CD8-positive, alpha-beta memory T cell (primary cell): ENCODE results near the gene RYR2. TPM values are rescaled to one million over a fixed set of nuclear protein-coding genes. Genes with fewer than 3 reads are reported as not detected.

Experiments
- CTCF ChIA-PET: fragments of 350-600 bp; sonication (Branson Sonifier 250); formaldehyde crosslinking; loops from one replicate; lab custom pipeline; 2021; ENCODE audit warnings: antibody characterized with exemption; lab: Charles Lee
- POLR2A ChIA-PET: fragments of 350-600 bp; sonication (Branson Sonifier 250); formaldehyde crosslinking; loops from one replicate; lab custom pipeline; 2021; ENCODE audit warnings: antibody characterized with exemption; lab: Charles Lee
- DNase-seq, 5 donors: peaks; one replicate each; pipeline versions ENCODE4 v3.0.0 to v3.0.0-alpha.2; 2020 to 2022; ENCODE audit warnings: mixed read lengths in 1 of 5
- H3K27ac ChIP-seq: one replicate; pipeline ENCODE4 v1.7.0; 2013; ENCODE audit warnings: low read depth, mild to moderate bottlenecking, low read length, moderate library complexity
- H3K27me3 ChIP-seq: 2 replicates; pipeline ENCODE4 v1.7.0; 2013; ENCODE audit warnings: low read length, mild to moderate bottlenecking; ENCODE audit not compliant: insufficient read depth, poor library complexity, severe bottlenecking
- H3K36me3 ChIP-seq: 2 replicates; pipeline ENCODE4 v1.7.0; 2013; ENCODE audit warnings: mild to moderate bottlenecking, low read length, moderate library complexity; ENCODE audit not compliant: insufficient read depth
- H3K4me1 ChIP-seq: 2 replicates; pipeline ENCODE4 v1.7.0; 2013; ENCODE audit warnings: mild to moderate bottlenecking, low read length, moderate library complexity; ENCODE audit not compliant: insufficient read depth
- H3K4me3 ChIP-seq: 2 replicates; pipeline ENCODE4 v1.7.0; 2013; ENCODE audit warnings: mild to moderate bottlenecking, low read length
- H3K9me3 ChIP-seq: 2 replicates; pipeline ENCODE4 v1.7.0; 2013; ENCODE audit warnings: mild to moderate bottlenecking, low read length
- H3K27ac Mint-ChIP-seq, 8 donors: one replicate each; pipeline ENCODE4 v1.8.0; 2020 to 2021; ENCODE audit warnings: mixed read lengths in 8 of 8, mild to moderate bottlenecking in 6 of 8, inconsistent platforms in 3 of 8, moderate library complexity in 3 of 8
- H3K27me3 Mint-ChIP-seq, 2 donors: one replicate each; pipeline ENCODE4 v1.8.0; 2020 to 2021; ENCODE audit warnings: mixed read lengths in 2 of 2, mild to moderate bottlenecking in 1 of 2, moderate library complexity in 1 of 2
- H3K36me3 Mint-ChIP-seq, 3 donors: one replicate each; pipeline ENCODE4 v1.8.0; 2020 to 2021; ENCODE audit warnings: mixed read lengths in 3 of 3, inconsistent platforms in 1 of 3, mild to moderate bottlenecking in 1 of 3
- H3K4me1 Mint-ChIP-seq, 3 donors: one replicate each; pipeline ENCODE4 v1.8.0; 2020 to 2021; ENCODE audit warnings: mixed read lengths in 3 of 3, inconsistent platforms in 1 of 3, mild to moderate bottlenecking in 1 of 3
- H3K4me3 Mint-ChIP-seq, 7 donors: one replicate each; pipeline ENCODE4 v1.8.0; 2020 to 2021; ENCODE audit warnings: mixed read lengths in 7 of 7, mild to moderate bottlenecking in 6 of 7, moderate library complexity in 4 of 7, inconsistent platforms in 2 of 7
- H3K9me3 Mint-ChIP-seq, 5 donors: one replicate each; pipeline ENCODE4 v1.8.0; 2020 to 2022; ENCODE audit warnings: mixed read lengths in 5 of 5, mild to moderate bottlenecking in 3 of 5, moderate library complexity in 2 of 5, inconsistent platforms in 1 of 5
- polyA plus RNA-seq: library from polyadenylated mRNA; unstranded; fragments of 300-500 nt; fragmentation: Illumina TruSeq; gene quantifications from one replicate; pipeline ENCODE4 v1.2.3, GENCODE V29; 2021
- total RNA-seq, 2 experiments: library from RNA; stranded (reverse); gene quantifications; one replicate each; pipeline ENCODE4 v1.2.3, GENCODE V29; 2021

Gene RYR2
- total and polyA plus RNA-seq, 3 experiments from 2014 or later = 0.06 to 0.13 (median 0.11) TPM

GRCh38 chr1:237685551-237685950 lies 643.6 kb downstream of the RYR2 start:
- Histone ChIP-seq H3K9me3 (no peaks in the 10 kb centered on the region), H3K4me1 (no peaks in the 10 kb centered on the region), H3K4me3 (no peak overlapping the region), H3K36me3 (no peaks in the 10 kb centered on the region), H3K27ac (no peak overlapping the region), H3K27me3 (no peaks in the 10 kb centered on the region)
- DNase-seq = no peak
- H3K4me1 Mint-ChIP-seq = no peaks in the 10 kb centered on the region
- peaks cover 0 to 4% (median 0%) of the 10 kb centered on the region in 5 donors for H3K9me3 Mint-ChIP-seq
- POLR2A ChIA-PET = no interaction called here
- H3K27ac Mint-ChIP-seq = no peak overlapping the region
- H3K27me3 Mint-ChIP-seq = no peaks in the 10 kb centered on the region
- CTCF ChIA-PET = no interaction called here
- no peaks in the 10 kb centered on the region for H3K36me3 Mint-ChIP-seq
- H3K4me3 Mint-ChIP-seq = no peak overlapping the region

GRCh38 chr1:237687804-237688203 lies 645.8 kb downstream of the RYR2 start:
- CTCF ChIA-PET = no interaction called here
- POLR2A ChIA-PET = no interaction called here

GRCh38 chr1:237690656-237691055 lies 648.7 kb downstream of the RYR2 start:
- Histone ChIP-seq H3K27ac (no peak overlapping the region), H3K9me3 (no peaks in the 10 kb centered on the region), H3K4me1 (no peaks in the 10 kb centered on the region), H3K4me3 (no peak overlapping the region), H3K36me3 (no peaks in the 10 kb centered on the region), H3K27me3 (no peaks in the 10 kb centered on the region)
- Mint-ChIP-seq H3K27me3 (no peaks in the 10 kb centered on the region), H3K36me3 (no peaks in the 10 kb centered on the region), H3K27ac (no peak overlapping the region), H3K9me3 (no peaks in the 10 kb centered on the region), H3K4me1 (no peaks in the 10 kb centered on the region), H3K4me3 (no peak overlapping the region)
- no peak for DNase-seq
- ChIA-PET POLR2A (no interaction called here), CTCF (no interaction called here)

More at GRCh38 chr1:237687804-237688203, 645.8 kb downstream of the RYR2 start:
- H3K9me3 ChIP-seq = no peaks in the 10 kb centered on the region
- no peaks in the 10 kb centered on the region for H3K4me1 Mint-ChIP-seq
- H3K36me3 Mint-ChIP-seq = no peaks in the 10 kb centered on the region
- H3K4me3 Mint-ChIP-seq = no peak overlapping the region
- H3K4me3 ChIP-seq = no peak overlapping the region
- H3K9me3 Mint-ChIP-seq = peaks cover 0 to 4% (median 0%) of the 10 kb centered on the region in 5 donors
- no peaks in the 10 kb centered on the region for H3K36me3 ChIP-seq
- H3K27me3 ChIP-seq = no peaks in the 10 kb centered on the region
- H3K27ac ChIP-seq = no peak overlapping the region
- H3K4me1 ChIP-seq = no peaks in the 10 kb centered on the region
- H3K27ac Mint-ChIP-seq = no peak overlapping the region
- DNase-seq = no peak
- no peaks in the 10 kb centered on the region for H3K27me3 Mint-ChIP-seq

GRCh38 chr1:237692255-237692654 lies 650.3 kb downstream of the RYR2 start:
- no peaks in the 10 kb centered on the region for H3K4me1 ChIP-seq
- Mint-ChIP-seq H3K4me1 (no peaks in the 10 kb centered on the region), H3K27ac (no peak overlapping the region), H3K4me3 (no peak overlapping the region), H3K36me3 (no peaks in the 10 kb centered on the region), H3K27me3 (no peaks in the 10 kb centered on the region), H3K9me3 (no peaks in the 10 kb centered on the region)
- no peak overlapping the region for H3K4me3 ChIP-seq
- no peaks in the 10 kb centered on the region for H3K36me3 ChIP-seq
- H3K9me3 ChIP-seq = no peaks in the 10 kb centered on the region
- CTCF ChIA-PET = no interaction called here
- POLR2A ChIA-PET = no interaction called here
- DNase-seq = no peak
- H3K27me3 ChIP-seq = no peaks in the 10 kb centered on the region
- H3K27ac ChIP-seq = no peak overlapping the region

- CTCF ChIA-PET = no interaction called here
- no peak for DNase-seq
- no peaks in the 10 kb centered on the region for H3K36me3 Mint-ChIP-seq
Measured at GRCh38 chr1:237695878-237696277, 653.9 kb downstream of the RYR2 start.

GRCh38 chr1:237700181-237700580 lies 658.2 kb downstream of the RYR2 start:
- no peak overlapping the region for H3K27ac ChIP-seq
- ChIA-PET CTCF (no interaction called here), POLR2A (no interaction called here)
- H3K9me3 ChIP-seq = no peaks in the 10 kb centered on the region
- no peaks in the 10 kb centered on the region for H3K9me3 Mint-ChIP-seq
- no peak for DNase-seq
- H3K4me3 Mint-ChIP-seq = no peak overlapping the region
- H3K4me3 ChIP-seq = no peak overlapping the region
- H3K27me3 ChIP-seq = no peaks in the 10 kb centered on the region
- H3K36me3 ChIP-seq = no peaks in the 10 kb centered on the region
- no peaks in the 10 kb centered on the region for H3K27me3 Mint-ChIP-seq
- no peaks in the 10 kb centered on the region for H3K4me1 Mint-ChIP-seq
- H3K4me1 ChIP-seq = no peaks in the 10 kb centered on the region
- no peak overlapping the region for H3K27ac Mint-ChIP-seq
- H3K36me3 Mint-ChIP-seq = no peaks in the 10 kb centered on the region

More at GRCh38 chr1:237695878-237696277, 653.9 kb downstream of the RYR2 start:
- Histone ChIP-seq H3K36me3 (no peaks in the 10 kb centered on the region), H3K27me3 (no peaks in the 10 kb centered on the region), H3K27ac (no peak overlapping the region), H3K4me1 (no peaks in the 10 kb centered on the region), H3K4me3 (no peak overlapping the region), H3K9me3 (no peaks in the 10 kb centered on the region)
- H3K4me1 Mint-ChIP-seq = no peaks in the 10 kb centered on the region
- no peaks in the 10 kb centered on the region for H3K27me3 Mint-ChIP-seq
- H3K4me3 Mint-ChIP-seq = no peak overlapping the region
- POLR2A ChIA-PET = no interaction called here
- H3K9me3 Mint-ChIP-seq = no peaks in the 10 kb centered on the region
- H3K27ac Mint-ChIP-seq = no peak overlapping the region

GRCh38 chr1:237701534-237701933 lies 659.5 kb downstream of the RYR2 start:
- H3K27ac Mint-ChIP-seq = no peak overlapping the region
- no peak overlapping the region for H3K4me3 ChIP-seq
- H3K27me3 Mint-ChIP-seq = no peaks in the 10 kb centered on the region
- H3K4me1 ChIP-seq = no peaks in the 10 kb centered on the region
- H3K36me3 ChIP-seq = no peaks in the 10 kb centered on the region
- ChIA-PET POLR2A (no interaction called here), CTCF (no interaction called here)
- H3K36me3 Mint-ChIP-seq = no peaks in the 10 kb centered on the region
- H3K9me3 Mint-ChIP-seq = peaks cover 0 to 7% (median 0%) of the 10 kb centered on the region in 5 donors
- DNase-seq = no peak
- H3K9me3 ChIP-seq = no peaks in the 10 kb centered on the region
- no peak overlapping the region for H3K4me3 Mint-ChIP-seq
- no peaks in the 10 kb centered on the region for H3K27me3 ChIP-seq
- no peak overlapping the region for H3K27ac ChIP-seq
- H3K4me1 Mint-ChIP-seq = no peaks in the 10 kb centered on the region

GRCh38 chr1:237702161-237702560 lies 660.2 kb downstream of the RYR2 start:
- no peak overlapping the region for H3K27ac Mint-ChIP-seq

GRCh38 chr1:237705462-237705861 lies 663.5 kb downstream of the RYR2 start:
- CTCF ChIA-PET = no interaction called here
- POLR2A ChIA-PET = no interaction called here
- Mint-ChIP-seq H3K9me3 (peaks cover 0 to 10% (median 2%) of the 10 kb centered on the region in 5 donors), H3K36me3 (no peaks in the 10 kb centered on the region), H3K4me1 (no peaks in the 10 kb centered on the region), H3K27ac (no peak overlapping the region), H3K27me3 (no peaks in the 10 kb centered on the region), H3K4me3 (no peak overlapping the region)
- no peak overlapping the region for H3K27ac ChIP-seq
- no peaks in the 10 kb centered on the region for H3K4me1 ChIP-seq
- no peaks in the 10 kb centered on the region for H3K27me3 ChIP-seq
- H3K36me3 ChIP-seq = no peaks in the 10 kb centered on the region
- no peaks in the 10 kb centered on the region for H3K9me3 ChIP-seq
- DNase-seq = no peak
- H3K4me3 ChIP-seq = no peak overlapping the region

More at GRCh38 chr1:237702161-237702560, 660.2 kb downstream of the RYR2 start:
- no peak overlapping the region for H3K4me3 Mint-ChIP-seq
- CTCF ChIA-PET = no interaction called here
- H3K4me1 Mint-ChIP-seq = no peaks in the 10 kb centered on the region
- Histone ChIP-seq H3K4me1 (no peaks in the 10 kb centered on the region), H3K9me3 (no peaks in the 10 kb centered on the region), H3K27ac (no peak overlapping the region), H3K27me3 (no peaks in the 10 kb centered on the region), H3K36me3 (no peaks in the 10 kb centered on the region), H3K4me3 (no peak overlapping the region)
- peaks cover 0 to 7% (median 0%) of the 10 kb centered on the region in 5 donors for H3K9me3 Mint-ChIP-seq
- POLR2A ChIA-PET = no interaction called here
- no peaks in the 10 kb centered on the region for H3K36me3 Mint-ChIP-seq
- DNase-seq = no peak
- no peaks in the 10 kb centered on the region for H3K27me3 Mint-ChIP-seq
